LNCAP (cell line): ENCODE data around the gene MTIF2.

ENCODE experiments used
- CTCF ChIP-seq: fragments of 450-650 bp; IDR thresholded peaks from 2 replicates; pipeline ENCODE4 v1.5.1; 2017; ENCODE audit warnings: mild to moderate bottlenecking

Gene MTIF2

GRCh38 chr2:55242617-55243016 is 26.4 kb downstream of the MTIF2 start:
- no peak for TF ChIP-seq CTCF

GRCh38 chr2:55239656-55240222 is 29.3 kb downstream of the MTIF2 start:
- TF ChIP-seq CTCF: no peak

GRCh38 chr2:55236992-55237543 is 32.0 kb downstream of the MTIF2 start:
- TF ChIP-seq CTCF: no peak

- TF ChIP-seq CTCF: no peak
Measured at GRCh38 chr2:55235724-55236538, 33.1 kb downstream of the MTIF2 start.

- TF ChIP-seq CTCF: no peak
Measured at GRCh38 chr2:55233658-55233940, 35.4 kb downstream of the MTIF2 start.

- TF ChIP-seq CTCF: no peak
Measured at GRCh38 chr2:55232863-55233657, 36.0 kb downstream of the MTIF2 start.

GRCh38 chr2:55232084-55232862 is 36.8 kb downstream of the MTIF2 start, which contains the start of the genes CLHC1 and RPS27A:
Gene CLHC1 (minus strand): TSS chr2:55232293. CDS start chr2:55222411, 9,882 bp downstream.
Gene RPS27A (plus strand): TSS chr2:55232688. CDS start chr2:55232825, 137 bp downstream.
- no peak for TF ChIP-seq CTCF
